GM12874 (cell line): ENCODE results near the gene NACA2.

Experiments used
- TF ChIP-seq, protein P1 (sequence below): IDR thresholded peaks from 2 replicates; pipeline ENCODE4 v1.5.1; 2011; ENCODE audit warnings: low read depth, mild to moderate bottlenecking, control low read depth, low read length, moderate library complexity; ENCODE audit not compliant: insufficient read depth

NACA2 gene

DNA sequence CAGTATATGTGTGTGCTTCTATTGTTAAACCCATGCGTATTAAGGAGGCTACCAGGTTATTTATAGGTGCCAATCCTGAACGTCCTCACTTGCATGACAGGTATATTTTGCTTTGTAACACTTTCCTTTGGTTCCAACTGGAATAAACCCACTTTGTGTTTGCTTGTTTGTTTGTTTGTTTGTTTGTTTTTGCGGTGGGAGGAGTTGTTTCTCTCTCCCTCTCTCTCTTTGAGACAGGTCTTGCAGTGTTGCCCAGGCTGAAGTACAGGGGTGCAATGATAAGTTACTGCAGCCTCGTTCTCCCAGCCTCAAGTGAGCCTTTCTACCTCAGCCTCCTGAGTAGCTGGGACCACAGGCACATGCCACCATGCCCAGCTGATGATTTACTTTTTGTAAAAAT lies 28.7 kb downstream of the NACA2 start:
- TF ChIP-seq, protein P1, sequence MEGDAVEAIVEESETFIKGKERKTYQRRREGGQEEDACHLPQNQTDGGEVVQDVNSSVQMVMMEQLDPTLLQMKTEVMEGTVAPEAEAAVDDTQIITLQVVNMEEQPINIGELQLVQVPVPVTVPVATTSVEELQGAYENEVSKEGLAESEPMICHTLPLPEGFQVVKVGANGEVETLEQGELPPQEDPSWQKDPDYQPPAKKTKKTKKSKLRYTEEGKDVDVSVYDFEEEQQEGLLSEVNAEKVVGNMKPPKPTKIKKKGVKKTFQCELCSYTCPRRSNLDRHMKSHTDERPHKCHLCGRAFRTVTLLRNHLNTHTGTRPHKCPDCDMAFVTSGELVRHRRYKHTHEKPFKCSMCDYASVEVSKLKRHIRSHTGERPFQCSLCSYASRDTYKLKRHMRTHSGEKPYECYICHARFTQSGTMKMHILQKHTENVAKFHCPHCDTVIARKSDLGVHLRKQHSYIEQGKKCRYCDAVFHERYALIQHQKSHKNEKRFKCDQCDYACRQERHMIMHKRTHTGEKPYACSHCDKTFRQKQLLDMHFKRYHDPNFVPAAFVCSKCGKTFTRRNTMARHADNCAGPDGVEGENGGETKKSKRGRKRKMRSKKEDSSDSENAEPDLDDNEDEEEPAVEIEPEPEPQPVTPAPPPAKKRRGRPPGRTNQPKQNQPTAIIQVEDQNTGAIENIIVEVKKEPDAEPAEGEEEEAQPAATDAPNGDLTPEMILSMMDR: no peak

DNA sequence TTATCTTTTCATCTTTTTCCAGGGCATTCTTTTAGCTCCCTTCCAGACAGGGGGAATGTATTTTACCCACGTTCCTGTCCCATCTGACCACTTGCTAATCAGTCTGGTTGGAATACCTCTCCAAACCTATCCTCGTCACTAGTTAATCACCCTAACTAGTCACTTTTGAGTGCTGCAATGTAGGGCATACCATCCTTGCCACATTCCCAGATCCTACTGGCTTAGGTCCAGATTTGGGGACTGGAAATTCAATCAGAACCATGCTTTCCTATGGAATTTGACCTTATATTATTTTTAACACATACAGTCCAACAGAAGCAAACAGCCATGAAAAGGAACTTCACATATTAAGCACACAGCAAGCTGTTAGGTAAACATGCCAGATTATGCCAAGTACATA lies 29.7 kb downstream of the NACA2 start:
- TF ChIP-seq, protein P1: no peak

DNA sequence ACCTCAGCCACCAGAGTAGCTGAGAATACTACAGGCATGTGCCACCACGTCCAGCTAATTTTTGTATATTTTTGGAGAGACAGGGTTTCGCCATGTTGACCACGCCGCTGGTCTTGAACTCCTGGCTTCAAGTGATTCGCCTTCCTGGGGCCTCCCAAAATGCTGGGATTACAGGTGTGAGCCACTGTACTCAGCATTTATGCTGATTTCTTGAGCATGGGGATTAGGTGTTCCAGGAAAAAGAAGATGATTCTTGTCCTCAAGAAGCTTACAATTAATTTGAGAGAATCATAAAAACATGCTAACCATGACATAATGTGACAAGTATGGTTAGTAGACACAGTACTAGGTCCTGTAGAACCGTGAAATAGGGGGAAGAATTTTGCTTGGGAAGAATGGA lies 30.9 kb downstream of the NACA2 start:
- TF ChIP-seq, protein P1: no peak

DNA sequence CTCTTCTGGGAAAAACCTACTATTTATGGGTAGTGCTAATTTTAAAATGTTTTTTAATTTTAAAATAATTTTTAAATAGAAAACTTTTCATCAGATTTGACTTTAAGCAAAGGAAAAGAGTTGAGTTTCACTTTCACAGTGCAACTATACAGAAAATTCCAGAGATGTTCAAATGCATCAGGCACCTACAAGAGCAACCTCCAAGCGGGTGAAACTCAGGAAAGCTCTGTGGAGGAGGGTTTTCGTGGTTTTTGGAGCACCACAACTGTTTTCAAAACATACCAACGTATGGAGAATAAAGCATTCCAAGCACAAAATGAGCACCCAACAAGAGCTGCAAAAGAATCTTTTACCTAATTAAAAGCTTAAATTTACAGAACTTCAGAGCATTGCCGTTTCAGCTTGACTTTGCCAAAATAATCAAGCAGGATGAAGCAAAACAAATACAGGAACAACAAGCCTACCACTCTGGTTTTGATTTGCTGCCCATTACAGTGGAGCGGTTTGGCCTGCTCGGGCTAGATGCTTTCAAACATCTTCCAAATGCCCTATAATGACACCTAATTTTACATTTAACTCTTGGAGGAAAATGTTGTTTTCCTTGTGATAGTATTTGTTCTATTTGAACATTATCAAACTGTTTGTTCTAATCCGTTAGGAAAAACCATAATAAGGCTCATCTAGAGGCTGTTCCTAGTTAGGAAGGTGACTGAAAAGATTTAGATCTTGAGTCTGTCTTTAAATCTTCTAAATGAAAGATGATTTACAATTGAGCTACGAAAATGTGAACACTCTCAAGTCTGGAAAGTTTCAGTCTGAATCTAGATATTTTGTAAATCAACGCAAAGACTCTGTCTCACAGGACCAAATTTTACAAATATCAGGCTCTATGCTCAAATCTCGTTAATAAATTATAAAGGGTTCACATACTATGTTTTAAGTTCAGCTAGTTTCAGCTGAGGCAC lies 34.5 kb downstream of the NACA2 start:
- TF ChIP-seq, protein P1: no peak

DNA sequence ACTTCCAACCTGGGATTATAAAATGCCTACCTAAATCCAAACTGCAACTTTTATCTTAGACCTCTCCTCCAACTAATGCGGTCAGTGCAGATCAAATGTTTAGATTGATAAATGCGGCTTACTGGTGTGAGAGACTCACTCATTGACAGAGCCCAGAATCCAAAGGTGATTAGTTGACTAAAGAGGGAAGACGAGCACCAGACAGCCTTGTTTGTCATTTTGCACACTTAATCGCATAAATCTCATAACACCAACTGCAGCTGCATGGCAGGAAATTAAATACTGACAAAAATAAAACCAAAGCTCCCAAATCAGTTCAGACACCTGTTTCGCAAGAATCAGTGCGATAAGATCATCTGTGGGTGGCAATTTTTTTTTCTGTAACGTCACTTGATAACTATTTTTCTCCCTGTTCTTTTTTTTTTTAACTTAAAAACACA lies 35.9 kb downstream of the NACA2 start:
- TF ChIP-seq, protein P1: no peak

DNA sequence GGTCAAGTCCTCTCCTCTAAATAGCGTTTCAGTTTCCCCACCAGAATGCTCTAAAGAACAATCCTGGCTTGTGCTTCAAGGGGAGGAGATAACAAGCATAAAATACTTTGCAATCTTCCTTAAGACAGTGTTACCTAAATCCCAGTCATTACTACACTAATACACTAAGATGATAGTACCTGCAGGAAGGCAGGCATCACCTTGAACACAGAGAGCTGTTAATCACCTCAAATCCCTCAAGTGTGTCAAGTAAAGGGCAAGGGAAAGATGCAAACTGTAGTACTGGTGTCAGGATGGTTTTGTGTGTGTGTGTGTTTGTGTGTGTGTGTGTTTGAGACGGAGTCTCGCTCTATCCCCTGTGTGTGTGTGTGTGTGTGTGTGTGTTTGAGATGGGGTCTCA lies 36.8 kb downstream of the NACA2 start:
- TF ChIP-seq, protein P1: no peak

DNA sequence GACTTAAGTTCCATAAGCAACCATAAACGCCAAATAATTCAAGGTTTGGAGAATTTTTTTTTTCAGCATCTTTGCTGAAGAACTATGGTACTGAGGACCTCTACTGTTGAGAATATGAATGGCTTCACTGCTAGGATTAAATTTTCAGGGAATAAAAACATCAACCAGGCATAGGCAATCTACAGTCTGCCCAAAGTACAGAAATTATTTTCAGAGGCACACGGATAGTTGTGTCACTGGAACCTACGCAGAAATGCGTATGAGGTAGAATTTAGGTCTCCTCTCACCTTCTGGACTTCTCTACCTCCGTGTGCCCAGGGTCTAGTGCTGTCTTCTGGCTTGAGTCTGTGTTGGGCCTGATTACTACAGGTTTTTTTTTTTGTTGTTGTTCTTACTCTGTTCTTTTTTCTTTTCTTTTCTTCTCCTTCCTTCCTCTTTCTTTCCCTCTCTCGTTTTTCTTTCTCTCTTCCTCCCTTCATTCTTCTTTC lies 39.7 kb downstream of the NACA2 start:
- TF ChIP-seq, protein P1: peak; percentile 45; the same call in 1 of the 2 replicates
